ENCODE results near the gene ACSM2B.
"Not testable (repeated sequence)": the region's sequence is repeated elsewhere in the genome, so short reads cannot be mapped to it uniquely, and the experiment has no call there.

ACSM2B gene

DNA sequence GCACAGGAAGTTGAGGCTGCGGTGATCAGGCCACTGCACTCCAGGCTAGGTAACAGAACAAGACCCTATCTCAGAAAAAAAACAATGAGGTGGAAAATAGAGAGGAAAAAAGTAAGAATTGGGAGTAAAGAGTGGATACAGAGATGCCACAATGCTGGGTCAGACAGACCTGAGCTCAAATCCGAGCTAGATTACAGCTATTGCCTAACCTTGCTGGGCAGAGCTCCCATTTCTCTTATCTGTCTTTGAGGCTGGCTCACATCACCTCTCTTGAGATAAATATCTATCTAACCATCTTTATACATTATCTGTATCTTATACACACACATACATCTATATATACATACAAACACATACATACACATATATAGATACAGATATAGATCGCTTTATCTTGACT, 59.0 kb downstream of the ACSM2B start:
- in situ Hi-C loops (cut with HindIII; ENCODE audit: low pct_ligation_motif_present, low sequenced_read_pairs) = no loop called here

DNA sequence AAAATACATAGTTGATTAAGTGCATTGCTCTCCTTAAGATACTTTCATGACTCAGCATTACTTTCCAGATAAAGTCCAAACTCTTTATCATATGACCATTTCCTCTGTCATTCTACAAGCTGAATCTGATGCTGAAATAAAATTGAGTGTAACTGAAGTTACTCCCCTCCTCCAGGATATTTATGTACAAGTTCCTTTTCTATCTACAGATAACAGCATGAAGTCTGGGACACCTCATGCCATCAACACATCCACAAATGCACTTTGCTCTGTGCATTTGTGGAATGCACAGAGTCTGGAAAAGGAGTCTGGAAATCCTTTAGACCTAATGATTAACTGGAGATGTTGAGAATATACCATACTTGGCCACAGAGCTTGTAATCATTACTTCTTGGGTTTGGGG, 60.5 kb downstream of the ACSM2B start:
- no peak overlapping the region for H3K4me3 ChIP-seq (ENCODE audit: low read depth, low read length)
- H3K36me3 ChIP-seq (replicated peaks) = no peaks in the 10 kb centered on the region
- DNase-seq = no peak
- TF ChIP-seq, protein P1, sequence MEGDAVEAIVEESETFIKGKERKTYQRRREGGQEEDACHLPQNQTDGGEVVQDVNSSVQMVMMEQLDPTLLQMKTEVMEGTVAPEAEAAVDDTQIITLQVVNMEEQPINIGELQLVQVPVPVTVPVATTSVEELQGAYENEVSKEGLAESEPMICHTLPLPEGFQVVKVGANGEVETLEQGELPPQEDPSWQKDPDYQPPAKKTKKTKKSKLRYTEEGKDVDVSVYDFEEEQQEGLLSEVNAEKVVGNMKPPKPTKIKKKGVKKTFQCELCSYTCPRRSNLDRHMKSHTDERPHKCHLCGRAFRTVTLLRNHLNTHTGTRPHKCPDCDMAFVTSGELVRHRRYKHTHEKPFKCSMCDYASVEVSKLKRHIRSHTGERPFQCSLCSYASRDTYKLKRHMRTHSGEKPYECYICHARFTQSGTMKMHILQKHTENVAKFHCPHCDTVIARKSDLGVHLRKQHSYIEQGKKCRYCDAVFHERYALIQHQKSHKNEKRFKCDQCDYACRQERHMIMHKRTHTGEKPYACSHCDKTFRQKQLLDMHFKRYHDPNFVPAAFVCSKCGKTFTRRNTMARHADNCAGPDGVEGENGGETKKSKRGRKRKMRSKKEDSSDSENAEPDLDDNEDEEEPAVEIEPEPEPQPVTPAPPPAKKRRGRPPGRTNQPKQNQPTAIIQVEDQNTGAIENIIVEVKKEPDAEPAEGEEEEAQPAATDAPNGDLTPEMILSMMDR (IDR thresholded peaks at IDR 0.05; ENCODE audit: low read depth, low read length, missing control alignments) = no peak
- H3K27me3 ChIP-seq (replicated peaks) = no peaks in the 10 kb centered on the region
- H3K27ac ChIP-seq = no peak overlapping the region
- in situ Hi-C loops (cut with HindIII; ENCODE audit: low pct_ligation_motif_present, low sequenced_read_pairs) = no loop called here

More for the DNA sequence above, 59.0 kb downstream of the ACSM2B start:
- TF ChIP-seq, protein P1 (IDR thresholded peaks at IDR 0.05; ENCODE audit: low read depth, low read length, missing control alignments) = no peak
- no peak overlapping the region for H3K27ac ChIP-seq
- H3K36me3 ChIP-seq (replicated peaks) = no peaks in the 10 kb centered on the region
- no peak for DNase-seq
- H3K27me3 ChIP-seq (replicated peaks) = no peaks in the 10 kb centered on the region
- no peak overlapping the region for H3K4me3 ChIP-seq (ENCODE audit: low read depth, low read length)

DNA sequence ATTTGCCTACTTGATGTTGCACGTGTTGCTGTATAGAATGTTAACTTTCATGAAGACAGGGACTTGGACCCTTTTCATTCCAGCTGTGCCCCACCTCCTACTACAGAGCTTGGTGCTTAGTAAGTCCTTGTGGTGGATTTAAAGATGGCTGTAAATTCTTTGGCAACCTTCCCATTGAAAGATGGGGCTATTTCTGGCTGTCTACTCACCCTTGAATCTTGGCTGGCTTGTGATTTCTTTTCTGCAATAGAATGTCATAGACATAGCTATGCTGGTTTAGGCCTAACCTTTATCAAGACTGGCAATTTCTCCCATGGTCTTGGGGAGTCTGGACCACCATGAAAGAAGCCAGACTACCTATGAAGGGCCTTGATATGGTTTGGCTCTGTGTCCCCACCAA, 65.8 kb downstream of the ACSM2B start:
- Histone ChIP-seq H3K27me3 (replicated peaks) (no peaks in the 10 kb centered on the region), H3K4me3 (ENCODE audit: low read depth, low read length) (no peak overlapping the region), H3K36me3 (replicated peaks) (no peaks in the 10 kb centered on the region), H3K27ac (no peak overlapping the region)
- DNase-seq = no peak
- TF ChIP-seq, protein P1 (IDR thresholded peaks at IDR 0.05; ENCODE audit: low read depth, low read length, missing control alignments) = no peak
- in situ Hi-C loops (cut with HindIII; ENCODE audit: low pct_ligation_motif_present, low sequenced_read_pairs) = no loop called here

DNA sequence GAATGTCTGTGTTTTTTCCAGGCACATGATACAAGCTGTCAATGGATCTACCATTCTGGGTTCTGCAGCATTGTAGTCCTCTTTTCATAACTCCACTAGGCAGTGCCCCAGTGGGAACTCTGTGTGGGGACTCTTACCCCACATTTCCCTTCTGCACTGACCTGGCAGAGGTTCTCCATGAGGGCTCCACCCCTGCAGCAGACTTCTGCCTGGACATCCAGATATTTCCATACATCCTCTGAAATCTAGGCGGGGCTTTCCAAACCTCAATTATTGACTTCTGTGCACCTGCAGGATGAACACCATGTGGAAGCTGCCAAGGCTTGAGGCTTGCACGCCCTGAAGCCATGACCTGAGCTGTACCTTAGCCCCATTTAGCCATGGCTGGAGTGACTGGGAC, 68.9 kb downstream of the ACSM2B start:
- DNase-seq = no peak
- Histone ChIP-seq H3K4me3 (ENCODE audit: low read depth, low read length) (no peak overlapping the region), H3K27ac (no peak overlapping the region), H3K36me3 (replicated peaks) (no peaks in the 10 kb centered on the region), H3K27me3 (replicated peaks) (no peaks in the 10 kb centered on the region)
- TF ChIP-seq, protein P1 (IDR thresholded peaks at IDR 0.05; ENCODE audit: low read depth, low read length, missing control alignments) = no peak
- in situ Hi-C loops (cut with HindIII; ENCODE audit: low pct_ligation_motif_present, low sequenced_read_pairs) = no loop called here

DNA sequence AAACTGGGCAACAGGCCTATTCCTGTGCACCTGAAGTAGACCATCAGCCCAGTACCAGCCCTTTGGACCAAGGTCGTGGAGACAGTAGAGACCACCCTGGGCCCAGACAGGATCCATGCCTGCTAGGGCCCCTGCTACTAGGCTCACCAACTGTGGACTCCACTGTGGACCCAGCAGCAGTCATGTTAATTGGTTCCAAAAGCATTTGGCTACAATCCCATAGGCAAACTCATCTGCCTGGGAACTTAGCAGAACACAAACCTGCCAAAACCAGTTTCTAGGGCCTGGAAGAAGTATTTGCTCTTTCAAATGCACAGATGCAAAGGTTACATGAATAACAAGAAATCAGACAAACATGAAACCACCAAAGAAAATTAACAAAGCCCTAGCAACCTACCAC, 71.7 kb downstream of the ACSM2B start:
- Histone ChIP-seq H3K36me3 (replicated peaks) (no peaks in the 10 kb centered on the region), H3K27me3 (replicated peaks) (no peaks in the 10 kb centered on the region), H3K27ac (no peak overlapping the region), H3K4me3 (ENCODE audit: low read depth, low read length) (no peak overlapping the region)
- in situ Hi-C loops (cut with HindIII; ENCODE audit: low pct_ligation_motif_present, low sequenced_read_pairs) = no loop called here
- DNase-seq = no peak
- TF ChIP-seq, protein P1 (IDR thresholded peaks at IDR 0.05; ENCODE audit: low read depth, low read length, missing control alignments) = no peak

DNA sequence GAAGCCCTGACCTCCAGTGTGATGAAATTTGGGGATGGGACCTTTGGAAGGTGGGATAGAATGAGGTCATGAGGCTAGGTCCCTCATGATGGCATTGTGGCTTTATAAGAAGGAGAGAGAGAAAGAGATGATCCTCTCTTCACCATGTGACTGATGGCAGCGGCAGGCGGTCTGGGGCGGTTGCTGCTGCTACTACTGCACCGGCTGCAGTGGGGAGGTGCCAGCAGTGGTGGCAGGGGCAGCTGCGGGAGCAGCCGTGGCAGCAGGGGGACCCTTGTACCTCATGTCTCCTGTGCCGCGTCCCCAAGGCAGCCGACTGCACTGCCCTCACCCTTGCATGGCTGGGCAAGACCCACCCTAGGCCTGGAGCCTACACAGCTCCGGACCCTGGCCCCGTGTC, 84.7 kb downstream of the ACSM2B start:
- H3K36me3 ChIP-seq (replicated peaks); in situ Hi-C loops (cut with HindIII; ENCODE audit: low pct_ligation_motif_present, low sequenced_read_pairs); H3K4me3 ChIP-seq (ENCODE audit: low read depth, low read length); DNase-seq; H3K27ac ChIP-seq; H3K27me3 ChIP-seq (replicated peaks): not testable (repeated sequence)

DNA sequence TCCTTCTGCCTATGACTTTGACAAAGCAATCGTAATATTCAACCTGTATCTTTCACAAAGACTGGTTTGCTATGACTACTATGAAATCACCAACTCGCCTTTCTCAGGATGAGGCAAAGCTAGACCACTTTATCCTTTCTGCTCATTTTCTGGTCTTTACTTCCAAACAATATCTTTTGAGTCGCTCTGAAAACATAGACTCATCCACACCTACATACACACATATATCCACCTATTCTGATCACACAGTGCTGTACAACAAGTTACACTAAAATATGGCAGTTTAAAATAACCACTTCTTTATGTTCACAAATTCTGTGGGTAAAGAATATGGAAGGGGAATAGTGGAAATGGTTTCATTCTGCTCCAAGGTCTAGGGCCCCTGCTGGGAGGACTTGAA, 85.2 kb downstream of the ACSM2B start:
- H3K27ac ChIP-seq; DNase-seq; H3K27me3 ChIP-seq (replicated peaks); H3K36me3 ChIP-seq (replicated peaks); in situ Hi-C loops (cut with HindIII; ENCODE audit: low pct_ligation_motif_present, low sequenced_read_pairs); H3K4me3 ChIP-seq (ENCODE audit: low read depth, low read length): not testable (repeated sequence)

All from brain microvascular endothelial cell (primary cell).